Activated CD4-positive, CD25-positive, alpha-beta regulatory T cell (primary cell): ENCODE measurements around the gene RBMS1.

Experiments used
- DNase-seq, 4 experiments: peaks; one replicate each; lab custom pipeline; 2025; lab: John Stamatoyannopoulos, UW

RBMS1 gene

GRCh38 chr2:160252278-160252887 lies 241.2 kb downstream of the RBMS1 start:
- no peak for DNase-seq

GRCh38 chr2:160251569-160251968 lies 242.0 kb downstream of the RBMS1 start:
- no peak for DNase-seq

GRCh38 chr2:160249876-160250275 lies 243.7 kb downstream of the RBMS1 start:
- no peak for DNase-seq

- no peak for DNase-seq
Measured at GRCh38 chr2:160247296-160248035, 246.1 kb downstream of the RBMS1 start.

GRCh38 chr2:160246356-160246755 lies 247.3 kb downstream of the RBMS1 start:
- no peak for DNase-seq

GRCh38 chr2:160245614-160246155 lies 247.9 kb downstream of the RBMS1 start:
- DNase-seq = no peak

GRCh38 chr2:160242893-160243564 lies 250.6 kb downstream of the RBMS1 start:
- no peak for DNase-seq

- DNase-seq = no peak
Measured at GRCh38 chr2:160241251-160242137, 252.1 kb downstream of the RBMS1 start.

- DNase-seq = no peak
Measured at GRCh38 chr2:160239436-160239835, 254.2 kb downstream of the RBMS1 start.

- no peak for DNase-seq
Measured at GRCh38 chr2:160238392-160238791, 255.2 kb downstream of the RBMS1 start.

- no peak for DNase-seq
Measured at GRCh38 chr2:160232905-160233475, 260.6 kb downstream of the RBMS1 start.

GRCh38 chr2:160229591-160229990 lies 264.0 kb downstream of the RBMS1 start:
- DNase-seq = no peak

- no peak for DNase-seq
Measured at GRCh38 chr2:160228141-160228917, 265.3 kb downstream of the RBMS1 start.

GRCh38 chr2:160227293-160227915 lies 266.2 kb downstream of the RBMS1 start:
- no peak for DNase-seq

GRCh38 chr2:160226367-160226766 lies 267.2 kb downstream of the RBMS1 start:
- no peak for DNase-seq

- DNase-seq = no peak
Measured at GRCh38 chr2:160225722-160226121, 267.9 kb downstream of the RBMS1 start.

- DNase-seq = no peak
Measured at GRCh38 chr2:160224507-160224906, 269.1 kb downstream of the RBMS1 start.

- no peak for DNase-seq
Measured at GRCh38 chr2:160224060-160224459, 269.5 kb downstream of the RBMS1 start.

- no peak for DNase-seq
Measured at GRCh38 chr2:160223560-160223959, 270.0 kb downstream of the RBMS1 start.
